K562 (cell line): ENCODE measurements around the gene MRPL10. TPM values are rescaled to one million over a fixed set of nuclear protein-coding genes. Genes with fewer than 3 reads are reported as not detected.

ENCODE experiments used
- ATAC-seq: fragments of 200-7000 bp; cut with Tn5 transposase; 3 replicates; pipeline ENCODE4 v1.9.1; 2020; ENCODE audit warnings: moderate library complexity
- BruUV-seq: library from RNA; stranded (reverse); fragments of 400-500 nt; replicated peaks from 2 replicates; lab custom pipeline; 2021; lab: Mats Ljungman, UMichigan
- CTCF ChIA-PET: fragments of 300-600 bp; formaldehyde crosslinking; extraction: SDS; loops from one replicate; lab custom pipeline; 2021; ENCODE audit warnings: low intra/inter-chr PET ratio; lab: Yijun Ruan, JAX
- POLR2A ChIA-PET: fragments of 300-600, 350-650 bp; sonication (Branson Sonifier 250); formaldehyde crosslinking; extraction: SDS; loops from one replicate; lab custom pipeline; 2021; ENCODE audit warnings: antibody characterized with exemption, inconsistent platforms; lab: Yijun Ruan, JAX
- DNase-seq, 4 experiments: peaks; one replicate each; pipeline versions ENCODE4 v3.0.0 to v3.0.0-alpha.2; 2011 to 2018; ENCODE audit warnings: low spot score in 3 of 4, mixed read lengths in 3 of 4; ENCODE audit errors: extremely low read depth in 1 of 4
- FAIRE-seq: peaks from 2 replicates; lab custom pipeline; 2011; peaks lifted over from hg19 to GRCh38; lab: Jason Lieb, UNC
- H2AFZ ChIP-seq: 2 replicates; pipeline ENCODE4 v1.6.0; 2011; ENCODE audit warnings: low read depth, low read length, control low read depth, inconsistent platforms
- H3K27ac ChIP-seq: fragments of 200-600 bp; 3 replicates; pipeline ENCODE4 v1.8.0; 2011; ENCODE audit warnings: low read depth, mild to moderate bottlenecking, control low read depth, inconsistent platforms, low read length, moderate library complexity, mixed read lengths; ENCODE audit errors: extremely low read depth
- H3K27me3 ChIP-seq, 2 experiments: fragments of 300-600 bp in 1 of 2; 2 replicates in 1 of 2; 3 replicates in 1 of 2; pipeline versions ENCODE4 v1.6.0 to v1.8.0; 2011; ENCODE audit warnings: inconsistent platforms in 2 of 2, low read length in 2 of 2, mild to moderate bottlenecking in 1 of 2, mixed read lengths in 1 of 2, moderate library complexity in 1 of 2; ENCODE audit not compliant: control insufficient read depth in 2 of 2, insufficient read depth in 2 of 2
- H3K36me3 ChIP-seq: fragments of 300-600 bp; 3 replicates; pipeline ENCODE4 v1.8.0; 2011; ENCODE audit warnings: mild to moderate bottlenecking, low read length, inconsistent platforms; ENCODE audit not compliant: control insufficient read depth, insufficient read depth
- H3K4me1 ChIP-seq, 2 experiments: fragments of 200-600 bp in 1 of 2; replicated peaks in 1 of 2; 2 replicates in 1 of 2; 3 replicates in 1 of 2; pipeline versions ENCODE4 v1.5.1 to v1.8.0; 2011; ENCODE audit warnings: inconsistent platforms in 2 of 2, low read length in 2 of 2, mild to moderate bottlenecking in 1 of 2, mixed read lengths in 1 of 2, moderate library complexity in 1 of 2; ENCODE audit not compliant: control insufficient read depth in 2 of 2, insufficient read depth in 2 of 2
- H3K4me2 ChIP-seq: 2 replicates; pipeline ENCODE4 v1.6.1; 2011; ENCODE audit warnings: low read length, control low read depth, inconsistent platforms, mixed read lengths; ENCODE audit not compliant: insufficient read depth
- H3K4me3 ChIP-seq: fragments of 200-600 bp; sonication (generic), shearing (Covaris generic); 2 replicates; pipeline ENCODE4 v1.5.1; 2016; ENCODE audit warnings: control low read depth, inconsistent platforms
- H3K79me2 ChIP-seq: fragments of 200-600 bp; 3 replicates; pipeline ENCODE4 v1.8.0; 2011; ENCODE audit warnings: low read length, inconsistent platforms; ENCODE audit not compliant: control insufficient read depth, insufficient read depth
- H3K9ac ChIP-seq, 2 experiments: 2 replicates each; pipeline versions ENCODE4 v1.6.0 to v1.6.1; 2011; ENCODE audit warnings: low read depth in 2 of 2, low read length in 2 of 2, control low read depth in 1 of 2, inconsistent platforms in 1 of 2, mild to moderate bottlenecking in 1 of 2, mixed read lengths in 1 of 2; ENCODE audit not compliant: insufficient read depth in 1 of 2
- H3K9me1 ChIP-seq: one replicate; pipeline ENCODE4 v1.6.0; 2011; ENCODE audit warnings: inconsistent platforms, mild to moderate bottlenecking, low read length, moderate library complexity; ENCODE audit not compliant: control insufficient read depth, insufficient read depth
- H3K9me3 ChIP-seq: replicated peaks from 2 replicates; pipeline ENCODE4 v1.5.1; 2011; ENCODE audit warnings: low read depth, low read length, inconsistent platforms; ENCODE audit not compliant: control insufficient read depth, insufficient read depth
- H4K20me1 ChIP-seq: replicated peaks from 2 replicates; pipeline ENCODE4 v1.6.1; 2011; ENCODE audit warnings: low read length, inconsistent platforms, mixed read lengths; ENCODE audit not compliant: control insufficient read depth, insufficient read depth
- ADNP ChIP-seq: fragments of 200-800 bp; sonication (Bioruptor generic); IDR thresholded peaks from 2 replicates; pipeline ENCODE4 v1.6.1; 2016; ENCODE audit warnings: missing genetic modification characterization, missing compliant biosample characterization
- CSDE1 ChIP-seq, 2 experiments: fragments of 450-650 bp; IDR thresholded peaks; 2 replicates each; pipeline ENCODE4 v1.6.1; 2016; ENCODE audit warnings: mild to moderate bottlenecking in 1 of 2
- DNMT1 ChIP-seq: fragments of 450-650 bp; IDR thresholded peaks from 2 replicates; pipeline ENCODE4 v1.6.1; 2016; ENCODE audit warnings: antibody characterized with exemption, mild to moderate bottlenecking
- JUNB ChIP-seq: fragments of 450-650 bp; formaldehyde crosslinking; conservative IDR thresholded peaks from 2 replicates; pipeline ENCODE4 v1.4.0; 2020; ENCODE audit warnings: mild to moderate bottlenecking
- NCOA4 ChIP-seq: fragments of 450-650 bp; IDR thresholded peaks from 2 replicates; pipeline ENCODE4 v1.6.1; 2018; ENCODE audit warnings: mild to moderate bottlenecking; ENCODE audit not compliant: partially characterized antibody
- NFIC ChIP-seq: fragments of 450-650 bp; IDR thresholded peaks from 2 replicates; pipeline ENCODE4 v1.6.1; 2017; ENCODE audit warnings: mild to moderate bottlenecking, inconsistent platforms
- NR2C2 ChIP-seq, 2 experiments: fragments of 200-800 bp in 1 of 2; sonication (Bioruptor generic) in 1 of 2; sonication (generic) in 1 of 2; formaldehyde crosslinking in 1 of 2; IDR thresholded peaks; 2 replicates each; pipeline versions ENCODE4 v1.6.1 to v1.8.0; 2016 to 2022; ENCODE audit warnings: mild to moderate bottlenecking in 1 of 2, missing compliant biosample characterization in 1 of 2, missing genetic modification characterization in 1 of 2, missing genetic modification reagents in 1 of 2
- PBX2 ChIP-seq, 2 experiments: IDR thresholded peaks in 1 of 2; conservative IDR thresholded peaks in 1 of 2; 2 replicates each; pipeline ENCODE4 v1.6.1; 2016; ENCODE audit warnings: low read depth in 2 of 2, mild to moderate bottlenecking in 1 of 2, missing compliant biosample characterization in 1 of 2, missing genetic modification characterization in 1 of 2, moderate library complexity in 1 of 2
- PCBP2 ChIP-seq: fragments of 200-400 bp; formaldehyde crosslinking; IDR thresholded peaks from 2 replicates; pipeline ENCODE4 v1.6.1; 2018; ENCODE audit warnings: low read length, low read depth, mild to moderate bottlenecking, moderate library complexity; ENCODE audit not compliant: poor library complexity, severe bottlenecking
- SIN3A ChIP-seq, 2 experiments: fragments of 150-350 bp in 1 of 2; IDR thresholded peaks; 2 replicates each; pipeline ENCODE4 v1.6.1; 2011 to 2016; ENCODE audit warnings: borderline replicate concordance in 2 of 2, low read depth in 2 of 2, low read length in 2 of 2, mild to moderate bottlenecking in 2 of 2, moderate library complexity in 2 of 2; ENCODE audit not compliant: control insufficient read depth in 1 of 2
- YBX1 ChIP-seq: fragments of 450-650 bp; IDR thresholded peaks from 2 replicates; pipeline ENCODE4 v1.7.1; 2016; ENCODE audit warnings: mild to moderate bottlenecking
- ZNF561 ChIP-seq: fragments of 450-650 bp; formaldehyde crosslinking; conservative IDR thresholded peaks from 2 replicates; pipeline ENCODE4 v1.4.0; 2020; ENCODE audit warnings: mild to moderate bottlenecking, moderate library complexity
- ZNF586 ChIP-seq: fragments of 450-650 bp; formaldehyde crosslinking; conservative IDR thresholded peaks from 2 replicates; pipeline ENCODE4 v1.4.0; 2020; ENCODE audit warnings: mild to moderate bottlenecking, moderate library complexity
- WGBS: fragments of 100-300 bp; shearing (Covaris generic); methylation state at CpG from one replicate; pipeline ENCODE4 v1.1.6; 2016; ENCODE audit warnings: low coverage, mixed read lengths; ENCODE audit not compliant: insufficient coverage; ENCODE audit errors: missing lambda C conversion rate; 5-methylcytosine and 5-hydroxymethylcytosine counted together
- in situ Hi-C: fragments of 300-500 bp; cut with MboI; formaldehyde crosslinking; loops from 4 replicates; pipeline ENCODE4 v1.15.0; 2018; ENCODE audit warnings: inconsistent platforms, mixed read lengths
- intact Hi-C: fragments of 100-400 bp; cut with micrococcal nuclease; formaldehyde crosslinking; loops from 2 replicates; pipeline ENCODE4 v1.14.2; 2022
- polyA plus RNA-seq, 8 experiments: library from polyadenylated mRNA; depleted of rRNA in 4 of 8; stranded (reverse) in 5 of 8; unstranded in 3 of 8; fragments of >200 nt; fragmentation: Nextera tagmentation in 2 of 8; fragmentation: Illumina TruSeq in 1 of 8; extraction: Ambion mirVana in 2 of 8; extraction: Trizol in 1 of 8; gene quantifications; 2 replicates each; pipeline versions ENCODE4 v1.2.1 to v1.2.3, GENCODE V29; 2011 to 2014; ENCODE audit warnings: inconsistent platforms in 1 of 8, missing spikeins in 1 of 8
- total RNA-seq, 7 experiments: library from RNA; depleted of rRNA in 6 of 7; stranded (reverse); fragments of >200 nt in 6 of 7; fragmentation: Illumina TruSeq in 2 of 7; extraction: Trizol in 2 of 7; gene quantifications; 2 replicates each; pipeline versions ENCODE4 v1.2.1 to v1.2.3, GENCODE V29; 2011 to 2021; ENCODE audit warnings: low replicate concordance in 1 of 7
- TF ChIP-seq, protein P1 (sequence below): fragments of 450-650 bp; formaldehyde crosslinking; IDR thresholded peaks from 2 replicates; pipeline ENCODE4 v1.4.0; 2020; ENCODE audit warnings: mild to moderate bottlenecking

Gene MRPL10
- total and polyA plus RNA-seq, 9 of the 15 experiments (the other 6 are each of a cell fraction or from before 2014, with no cell fraction given): 27.8 to 105 (median 67.3) TPM

GRCh38 chr17:47781397-47781796 is 49.9 kb downstream of the MRPL10 start:
- POLR2A ChIA-PET: interaction anchor here (0.6 kb wide), 2 partner anchors 168 to 1709 kb away, joined by 3 to 4 read pairs; no protein-coding TSS in a partner anchor
- DNase-seq (no peak), ATAC-seq (no peak), FAIRE-seq (no peak)
- H3K4me1 ChIP-seq: peaks cover 0 to 6% of the 10 kb centered on the region in 2 experiments; a peak in 2 of 5 replicates
- H3K27ac ChIP-seq: no peak overlapping the region
- H3K4me2 ChIP-seq: no peak overlapping the region
- WGBS: 0% methylated on average over 5 of the region's 5 CpGs
- H3K9ac ChIP-seq: no peak overlapping the region
- intact Hi-C loops (no loop called here), in situ Hi-C loops (no loop called here)
- no peak overlapping the region for H2AFZ ChIP-seq
- CTCF ChIA-PET: no interaction called here
- H3K9me3 ChIP-seq: no peaks in the 10 kb centered on the region
- no peaks in the 10 kb centered on the region for H3K79me2 ChIP-seq
- no TSS peak for BruUV-seq
- no peaks in the 10 kb centered on the region for H4K20me1 ChIP-seq
- no peak for TF ChIP-seq PBX2 (CRISPR knock-in tag; IDR thresholded peaks at IDR 0.05; ENCODE audit: low read depth)
- TF ChIP-seq PBX2 (tag; conservative IDR thresholded peaks at IDR 0.05; ENCODE audit: low read depth): no peak
- TF ChIP-seq ADNP (tag): no peak
- no peak for TF ChIP-seq JUNB (CRISPR knock-in tag)
- no peak for TF ChIP-seq NR2C2 (CRISPR knock-in tag; IDR thresholded peaks at IDR 0.05)
- TF ChIP-seq NR2C2 (tag; IDR thresholded peaks at IDR 0.05): no peak
- TF ChIP-seq PCBP2: no peak
- TF ChIP-seq SIN3A (IDR thresholded peaks at IDR 0.05; ENCODE audit: borderline replicate concordance in 2 of 2, control insufficient read depth in 1 of 2, low read depth in 2 of 2, low read length in 2 of 2): no peak
- no peak for TF ChIP-seq YBX1
- TF ChIP-seq, protein P1, sequence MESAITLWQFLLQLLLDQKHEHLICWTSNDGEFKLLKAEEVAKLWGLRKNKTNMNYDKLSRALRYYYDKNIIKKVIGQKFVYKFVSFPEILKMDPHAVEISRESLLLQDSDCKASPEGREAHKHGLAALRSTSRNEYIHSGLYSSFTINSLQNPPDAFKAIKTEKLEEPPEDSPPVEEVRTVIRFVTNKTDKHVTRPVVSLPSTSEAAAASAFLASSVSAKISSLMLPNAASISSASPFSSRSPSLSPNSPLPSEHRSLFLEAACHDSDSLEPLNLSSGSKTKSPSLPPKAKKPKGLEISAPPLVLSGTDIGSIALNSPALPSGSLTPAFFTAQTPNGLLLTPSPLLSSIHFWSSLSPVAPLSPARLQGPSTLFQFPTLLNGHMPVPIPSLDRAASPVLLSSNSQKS (CRISPR knock-in tag): no peak
- no peak for TF ChIP-seq NCOA4
- no peak for TF ChIP-seq DNMT1
- TF ChIP-seq ZNF586 (CRISPR knock-in tag): no peak
- TF ChIP-seq ZNF561 (CRISPR knock-in tag): no peak
- no peak for TF ChIP-seq CSDE1 (IDR thresholded peaks at IDR 0.05)
- TF ChIP-seq NFIC: no peak
- TF ChIP-seq, all 486 proteins: peak for 0
- no peaks in the 10 kb centered on the region for H3K36me3 ChIP-seq
- H3K9me1 ChIP-seq: no peaks in the 10 kb centered on the region
- peaks cover 25 to 43% of the 10 kb centered on the region in 2 experiments for H3K27me3 ChIP-seq
- H3K4me3 ChIP-seq: no peak overlapping the region
